Measurements from ENCODE around the gene LIME1.

LIME1 gene

GRCh38 chr20:63765902-63766301 is 29.4 kb downstream of the LIME1 start:
- no peak for DNase-seq (ENCODE audit: extremely low read depth, insufficient read length)
- Histone ChIP-seq H3K36me3 (ENCODE audit: control insufficient read depth, insufficient read depth, low read length) (no peaks in the 10 kb centered on the region), H3K4me3 (replicated peaks; ENCODE audit: low read depth, low read length) (no peak overlapping the region), H3K27me3 (replicated peaks; ENCODE audit: control insufficient read depth, insufficient read depth, low read length) (no peaks in the 10 kb centered on the region)
- no peak for TF ChIP-seq CTCF (IDR thresholded peaks at IDR 0.05; ENCODE audit: insufficient read depth, low read length, poor library complexity, severe bottlenecking)

- DNase-seq (ENCODE audit: extremely low read depth, insufficient read length) = no peak
- no peak for TF ChIP-seq CTCF (IDR thresholded peaks at IDR 0.05; ENCODE audit: insufficient read depth, low read length, poor library complexity, severe bottlenecking)
- Histone ChIP-seq H3K27me3 (replicated peaks; ENCODE audit: control insufficient read depth, insufficient read depth, low read length) (no peaks in the 10 kb centered on the region), H3K4me3 (replicated peaks; ENCODE audit: low read depth, low read length) (no peak overlapping the region), H3K36me3 (ENCODE audit: control insufficient read depth, insufficient read depth, low read length) (no peaks in the 10 kb centered on the region)
Measured at GRCh38 chr20:63766695-63767426, 30.4 kb downstream of the LIME1 start.

- Histone ChIP-seq H3K36me3 (ENCODE audit: control insufficient read depth, insufficient read depth, low read length) (no peaks in the 10 kb centered on the region), H3K27me3 (replicated peaks; ENCODE audit: control insufficient read depth, insufficient read depth, low read length) (no peaks in the 10 kb centered on the region), H3K4me3 (replicated peaks; ENCODE audit: low read depth, low read length) (no peak overlapping the region)
- no peak for DNase-seq (ENCODE audit: extremely low read depth, insufficient read length)
- TF ChIP-seq CTCF (IDR thresholded peaks at IDR 0.05; ENCODE audit: insufficient read depth, low read length, poor library complexity, severe bottlenecking) = no peak
Measured at GRCh38 chr20:63767456-63767855, 31.0 kb downstream of the LIME1 start.

- Histone ChIP-seq H3K36me3 (ENCODE audit: control insufficient read depth, insufficient read depth, low read length) (no peaks in the 10 kb centered on the region), H3K27me3 (replicated peaks; ENCODE audit: control insufficient read depth, insufficient read depth, low read length) (no peaks in the 10 kb centered on the region), H3K4me3 (replicated peaks; ENCODE audit: low read depth, low read length) (no peak overlapping the region)
- no peak for DNase-seq (ENCODE audit: extremely low read depth, insufficient read length)
- no peak for TF ChIP-seq CTCF (IDR thresholded peaks at IDR 0.05; ENCODE audit: insufficient read depth, low read length, poor library complexity, severe bottlenecking)
Measured at GRCh38 chr20:63767886-63768285, 31.4 kb downstream of the LIME1 start.

- no peak for DNase-seq (ENCODE audit: extremely low read depth, insufficient read length)
- H3K27me3 ChIP-seq (replicated peaks; ENCODE audit: control insufficient read depth, insufficient read depth, low read length) = no peaks in the 10 kb centered on the region
- TF ChIP-seq CTCF (IDR thresholded peaks at IDR 0.05; ENCODE audit: insufficient read depth, low read length, poor library complexity, severe bottlenecking) = no peak
- H3K36me3 ChIP-seq (ENCODE audit: control insufficient read depth, insufficient read depth, low read length) = no peaks in the 10 kb centered on the region
- H3K4me3 ChIP-seq (replicated peaks; ENCODE audit: low read depth, low read length) = no peak overlapping the region
Measured at GRCh38 chr20:63768591-63769515, 32.4 kb downstream of the LIME1 start.
